OCI-LY7 (cell line): ENCODE results near the gene NTRK3.

ENCODE experiments used
- EZH2phosphoT487 ChIP-seq: fragments of 200-600 bp; sonication (generic); IDR thresholded peaks from 2 replicates; pipeline ENCODE4 v1.6.1; 2018; ENCODE audit warnings: low read depth, borderline replicate concordance, mild to moderate bottlenecking, mixed run types, antibody characterized with exemption, low read length, moderate library complexity, mixed read lengths
- TF ChIP-seq, protein P1 (sequence below): fragments of 200-600 bp; sonication (generic); conservative IDR thresholded peaks from 2 replicates; pipeline ENCODE4 v1.5.1; 2014; ENCODE audit warnings: mild to moderate bottlenecking, antibody characterized with exemption, low read length, moderate library complexity, mixed read lengths

DNA sequence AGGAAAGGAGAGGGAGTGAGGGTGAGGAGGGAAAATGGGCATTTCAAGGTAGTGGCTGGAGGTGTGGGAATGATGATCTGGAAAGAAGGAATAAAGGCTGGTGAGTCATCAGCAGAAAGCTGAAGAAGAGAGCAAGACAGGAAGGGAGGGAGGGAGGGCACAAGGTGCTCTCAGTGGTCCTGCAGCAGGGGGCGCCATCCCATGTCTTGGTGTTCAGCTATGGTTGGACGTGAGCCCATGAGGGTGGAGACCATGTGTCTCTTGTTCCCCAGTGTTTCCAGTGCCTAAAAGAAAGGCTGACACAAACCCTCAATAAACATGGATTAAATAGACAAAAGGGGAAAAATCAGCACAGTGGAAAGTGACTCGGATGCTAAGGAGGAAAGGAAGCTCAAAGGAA, 228.5 kb downstream of the NTRK3 start:
- TF ChIP-seq, protein P1, sequence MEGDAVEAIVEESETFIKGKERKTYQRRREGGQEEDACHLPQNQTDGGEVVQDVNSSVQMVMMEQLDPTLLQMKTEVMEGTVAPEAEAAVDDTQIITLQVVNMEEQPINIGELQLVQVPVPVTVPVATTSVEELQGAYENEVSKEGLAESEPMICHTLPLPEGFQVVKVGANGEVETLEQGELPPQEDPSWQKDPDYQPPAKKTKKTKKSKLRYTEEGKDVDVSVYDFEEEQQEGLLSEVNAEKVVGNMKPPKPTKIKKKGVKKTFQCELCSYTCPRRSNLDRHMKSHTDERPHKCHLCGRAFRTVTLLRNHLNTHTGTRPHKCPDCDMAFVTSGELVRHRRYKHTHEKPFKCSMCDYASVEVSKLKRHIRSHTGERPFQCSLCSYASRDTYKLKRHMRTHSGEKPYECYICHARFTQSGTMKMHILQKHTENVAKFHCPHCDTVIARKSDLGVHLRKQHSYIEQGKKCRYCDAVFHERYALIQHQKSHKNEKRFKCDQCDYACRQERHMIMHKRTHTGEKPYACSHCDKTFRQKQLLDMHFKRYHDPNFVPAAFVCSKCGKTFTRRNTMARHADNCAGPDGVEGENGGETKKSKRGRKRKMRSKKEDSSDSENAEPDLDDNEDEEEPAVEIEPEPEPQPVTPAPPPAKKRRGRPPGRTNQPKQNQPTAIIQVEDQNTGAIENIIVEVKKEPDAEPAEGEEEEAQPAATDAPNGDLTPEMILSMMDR, result 0 out of 2 replicates have a peak, but pooled peaks have one; percentile 20
- TF ChIP-seq EZH2phosphoT487, result no peak
